IPS-18a (cell line): ENCODE measurements around the gene CARF.

Experiments
- H3K27ac ChIP-seq: one replicate; pipeline ENCODE4 v1.5.1; 2013; ENCODE audit warnings: low read length
- H3K27me3 ChIP-seq: one replicate; pipeline ENCODE4 v1.6.1; 2013; ENCODE audit warnings: mild to moderate bottlenecking, low read length; ENCODE audit not compliant: control insufficient read depth, insufficient read depth
- H3K36me3 ChIP-seq: one replicate; pipeline ENCODE4 v1.6.1; 2013; ENCODE audit warnings: low read depth, low read length; ENCODE audit not compliant: control insufficient read depth
- H3K4me1 ChIP-seq: one replicate; pipeline ENCODE4 v1.6.1; 2013; ENCODE audit warnings: low read depth, low read length; ENCODE audit not compliant: control insufficient read depth
- H3K4me3 ChIP-seq: one replicate; pipeline ENCODE4 v1.5.1; 2013; ENCODE audit warnings: low read length
- H3K9ac ChIP-seq: one replicate; pipeline ENCODE4 v1.6.1; 2013; ENCODE audit warnings: mild to moderate bottlenecking, low read length, moderate library complexity
- H3K9me3 ChIP-seq: one replicate; pipeline ENCODE4 v1.6.1; 2013; ENCODE audit warnings: low read depth, low read length; ENCODE audit not compliant: control insufficient read depth

The CARF gene

DNA sequence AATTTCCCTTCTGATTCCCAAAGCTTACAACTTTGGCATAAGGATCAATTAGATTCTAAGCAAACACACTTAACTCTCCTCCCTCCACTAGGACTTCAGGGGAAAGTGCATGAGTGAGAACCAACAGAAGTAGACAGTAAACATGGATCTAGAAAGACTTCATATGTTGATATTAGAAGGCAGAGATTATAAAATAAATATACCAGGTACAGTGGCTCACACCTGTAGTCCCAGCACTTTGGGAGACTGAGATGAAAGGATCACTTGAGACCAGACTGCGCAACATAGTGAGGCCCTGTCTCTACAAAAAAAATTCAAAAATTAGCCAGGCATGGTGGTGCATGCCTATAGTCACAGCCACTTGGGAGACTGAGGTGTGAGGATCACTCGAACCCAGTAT lies 118.5 kb downstream of the CARF start:
- Histone ChIP-seq H3K4me3 (no peak overlapping the region), H3K9ac (no peak overlapping the region), H3K27ac (no peak overlapping the region), H3K27me3 (no peaks in the 10 kb centered on the region), H3K4me1 (no peaks in the 10 kb centered on the region), H3K36me3 (no peaks in the 10 kb centered on the region), H3K9me3 (no peaks in the 10 kb centered on the region)

DNA sequence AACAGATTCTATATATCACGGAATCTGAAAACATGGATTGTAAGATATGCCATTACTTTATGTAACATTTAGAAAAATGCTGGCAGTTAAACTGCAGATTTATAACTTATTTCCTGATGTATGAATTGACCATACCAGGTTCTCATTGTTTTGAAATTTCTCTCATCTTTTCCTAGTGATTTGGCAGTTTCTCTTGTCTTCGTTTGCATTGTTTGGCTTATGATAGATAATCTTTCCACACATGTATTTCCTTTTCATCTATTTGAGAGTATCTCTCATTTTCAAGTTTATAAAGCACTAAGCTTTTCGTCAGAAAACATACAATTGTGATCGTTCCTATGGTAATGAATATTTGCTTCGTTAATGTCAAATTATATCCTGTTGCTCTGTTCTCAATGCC lies 118.9 kb downstream of the CARF start:
- no peaks in the 10 kb centered on the region for H3K36me3 ChIP-seq
- H3K4me1 ChIP-seq = no peaks in the 10 kb centered on the region
- H3K4me3 ChIP-seq = no peak overlapping the region
- H3K9ac ChIP-seq = no peak overlapping the region
- no peaks in the 10 kb centered on the region for H3K9me3 ChIP-seq
- no peaks in the 10 kb centered on the region for H3K27me3 ChIP-seq
- no peak overlapping the region for H3K27ac ChIP-seq

DNA sequence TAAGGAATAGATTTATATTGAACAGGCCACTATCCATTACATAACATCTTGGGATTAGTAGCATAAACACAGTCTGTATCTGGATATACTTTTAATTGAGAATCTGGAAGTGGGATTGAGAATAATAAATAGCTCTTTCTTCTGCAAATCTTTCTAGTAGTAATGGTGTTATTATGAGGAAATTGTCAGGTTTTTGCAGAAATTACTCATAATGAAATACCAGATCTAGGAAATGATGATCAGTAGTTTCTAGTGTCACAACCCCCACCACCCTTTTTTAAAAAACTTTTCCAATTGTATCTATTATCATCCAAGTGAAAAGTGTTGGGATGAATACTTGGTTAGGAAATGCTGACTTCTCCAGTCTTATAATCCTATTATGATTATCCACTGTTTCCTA lies 121.3 kb downstream of the CARF start:
- Histone ChIP-seq H3K36me3 (no peaks in the 10 kb centered on the region), H3K4me3 (no peak overlapping the region), H3K27ac (no peak overlapping the region), H3K4me1 (no peaks in the 10 kb centered on the region), H3K9me3 (no peaks in the 10 kb centered on the region), H3K27me3 (no peaks in the 10 kb centered on the region), H3K9ac (no peak overlapping the region)

DNA sequence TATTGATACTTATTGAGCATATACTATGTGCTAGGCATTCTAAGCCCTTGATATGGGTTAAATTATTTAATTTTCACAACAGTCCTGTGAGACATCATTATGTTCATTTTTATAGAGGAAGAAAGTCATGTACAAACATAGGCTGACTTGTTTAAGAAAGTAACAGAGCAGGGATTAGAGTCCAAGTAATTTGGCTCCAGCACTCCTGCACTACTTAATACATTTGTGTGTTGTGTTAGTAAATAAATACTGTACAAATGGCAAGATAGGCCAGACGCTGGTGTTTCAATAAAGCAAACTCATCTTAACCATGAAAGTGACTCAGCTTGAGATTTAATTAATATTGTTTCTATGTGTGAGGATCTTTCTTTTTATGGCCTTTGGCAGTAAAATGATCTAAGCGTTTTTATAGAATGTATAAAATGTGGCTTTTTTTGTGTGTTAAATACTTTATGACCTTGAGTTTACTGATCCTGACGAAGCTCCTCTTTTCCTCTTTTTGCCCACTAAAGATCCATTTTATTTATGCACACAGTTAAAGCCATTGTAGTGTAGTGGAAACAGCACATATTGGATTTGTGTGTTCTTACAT lies 123.9 kb downstream of the CARF start:
- Histone ChIP-seq H3K27me3 (no peaks in the 10 kb centered on the region), H3K9me3 (no peaks in the 10 kb centered on the region), H3K27ac (no peak overlapping the region), H3K4me1 (no peaks in the 10 kb centered on the region), H3K4me3 (no peak overlapping the region), H3K36me3 (no peaks in the 10 kb centered on the region), H3K9ac (no peak overlapping the region)
